ENCODE results near the gene EPHB1. TPM values are rescaled to one million over a fixed set of nuclear protein-coding genes. Genes with fewer than 3 reads are reported as not detected.

The EPHB1 gene
- total RNA-seq, 1 donor from 2014 or later = 16.3 TPM

DNA sequence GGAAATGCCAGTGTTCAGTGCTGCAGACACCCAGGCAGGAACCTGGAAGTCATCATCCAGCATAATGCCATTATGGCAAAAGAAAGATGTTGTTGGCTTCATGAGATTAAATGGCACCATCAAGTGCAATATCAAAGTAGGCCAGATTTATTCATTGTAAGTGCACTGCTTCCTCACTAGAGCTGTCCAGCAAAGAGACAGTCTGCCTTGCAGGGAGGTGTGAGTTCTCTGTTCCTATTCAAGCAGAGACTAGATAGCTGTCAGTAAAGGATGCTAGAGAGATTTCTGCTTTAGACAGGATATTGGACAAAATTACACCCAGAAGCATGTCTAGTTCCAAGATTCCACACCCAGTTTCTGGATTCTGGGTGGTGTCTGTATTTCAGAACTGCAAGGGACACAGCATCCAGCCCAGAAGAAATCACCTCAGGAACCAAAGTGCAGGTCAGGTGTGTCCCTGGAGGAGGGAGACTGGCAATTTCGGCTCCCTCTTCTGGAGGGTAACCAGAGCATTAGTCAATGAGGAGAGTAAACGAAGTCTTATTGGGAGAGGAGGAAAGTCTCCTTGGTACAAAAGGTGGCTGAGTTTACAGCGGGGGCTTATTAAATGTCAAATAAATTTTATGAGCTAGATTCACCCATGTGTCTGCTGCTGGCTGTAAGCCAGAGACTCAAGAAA lies 377.3 kb downstream of the EPHB1 start:
- TF ChIP-seq, protein P1, sequence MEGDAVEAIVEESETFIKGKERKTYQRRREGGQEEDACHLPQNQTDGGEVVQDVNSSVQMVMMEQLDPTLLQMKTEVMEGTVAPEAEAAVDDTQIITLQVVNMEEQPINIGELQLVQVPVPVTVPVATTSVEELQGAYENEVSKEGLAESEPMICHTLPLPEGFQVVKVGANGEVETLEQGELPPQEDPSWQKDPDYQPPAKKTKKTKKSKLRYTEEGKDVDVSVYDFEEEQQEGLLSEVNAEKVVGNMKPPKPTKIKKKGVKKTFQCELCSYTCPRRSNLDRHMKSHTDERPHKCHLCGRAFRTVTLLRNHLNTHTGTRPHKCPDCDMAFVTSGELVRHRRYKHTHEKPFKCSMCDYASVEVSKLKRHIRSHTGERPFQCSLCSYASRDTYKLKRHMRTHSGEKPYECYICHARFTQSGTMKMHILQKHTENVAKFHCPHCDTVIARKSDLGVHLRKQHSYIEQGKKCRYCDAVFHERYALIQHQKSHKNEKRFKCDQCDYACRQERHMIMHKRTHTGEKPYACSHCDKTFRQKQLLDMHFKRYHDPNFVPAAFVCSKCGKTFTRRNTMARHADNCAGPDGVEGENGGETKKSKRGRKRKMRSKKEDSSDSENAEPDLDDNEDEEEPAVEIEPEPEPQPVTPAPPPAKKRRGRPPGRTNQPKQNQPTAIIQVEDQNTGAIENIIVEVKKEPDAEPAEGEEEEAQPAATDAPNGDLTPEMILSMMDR (IDR thresholded peaks at IDR 0.05; ENCODE audit: partially characterized antibody, unreplicated experiment) = no peak
- DNase-seq = no peak
- H3K27ac Mint-ChIP-seq (ENCODE audit: unreplicated experiment) = no peak overlapping the region
- no peak overlapping the region for H3K4me3 Mint-ChIP-seq (ENCODE audit: unreplicated experiment)
- peaks cover 7% of the 10 kb centered on the region for H3K4me1 Mint-ChIP-seq (ENCODE audit: low read depth, unreplicated experiment)
- no peaks in the 10 kb centered on the region for H3K36me3 Mint-ChIP-seq (ENCODE audit: unreplicated experiment)
- H3K9me3 Mint-ChIP-seq (ENCODE audit: unreplicated experiment) = no peaks in the 10 kb centered on the region
- peaks cover 7% of the 10 kb centered on the region for H3K27me3 Mint-ChIP-seq (ENCODE audit: unreplicated experiment)

DNA sequence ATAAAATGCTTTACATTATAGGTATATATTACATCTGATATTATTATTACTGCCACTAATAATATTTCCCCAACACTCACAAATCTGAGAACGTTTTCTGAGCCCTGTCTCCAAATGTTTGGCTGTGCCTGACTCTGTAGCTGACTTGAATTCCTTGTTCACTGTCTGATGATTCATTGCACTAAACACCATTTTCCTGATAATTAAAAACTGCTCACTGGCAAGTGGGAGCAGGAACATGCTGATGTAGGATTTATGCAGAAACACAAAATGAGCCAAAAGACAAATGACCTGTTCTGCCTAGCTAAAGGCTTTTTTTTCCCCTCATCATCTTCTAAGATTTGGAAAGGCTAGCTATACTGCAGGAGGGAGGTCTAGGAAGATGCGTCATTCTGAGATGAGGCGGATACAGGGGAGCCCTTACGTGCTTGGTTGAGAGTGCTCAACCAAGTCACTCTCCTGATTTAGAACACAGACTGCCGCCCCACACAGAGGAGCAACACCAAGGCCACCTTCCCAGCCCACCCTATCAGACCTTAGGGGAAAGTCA lies 380.7 kb downstream of the EPHB1 start:
- Mint-ChIP-seq H3K27me3 (ENCODE audit: unreplicated experiment) (peaks cover 7% of the 10 kb centered on the region), H3K9me3 (ENCODE audit: unreplicated experiment) (peaks cover 2% of the 10 kb centered on the region), H3K36me3 (ENCODE audit: unreplicated experiment) (no peaks in the 10 kb centered on the region), H3K27ac (ENCODE audit: unreplicated experiment) (no peak overlapping the region), H3K4me3 (ENCODE audit: unreplicated experiment) (no peak overlapping the region), H3K4me1 (ENCODE audit: low read depth, unreplicated experiment) (peaks cover 4% of the 10 kb centered on the region)
- no peak for DNase-seq
- TF ChIP-seq, protein P1 (IDR thresholded peaks at IDR 0.05; ENCODE audit: partially characterized antibody, unreplicated experiment) = no peak

DNA sequence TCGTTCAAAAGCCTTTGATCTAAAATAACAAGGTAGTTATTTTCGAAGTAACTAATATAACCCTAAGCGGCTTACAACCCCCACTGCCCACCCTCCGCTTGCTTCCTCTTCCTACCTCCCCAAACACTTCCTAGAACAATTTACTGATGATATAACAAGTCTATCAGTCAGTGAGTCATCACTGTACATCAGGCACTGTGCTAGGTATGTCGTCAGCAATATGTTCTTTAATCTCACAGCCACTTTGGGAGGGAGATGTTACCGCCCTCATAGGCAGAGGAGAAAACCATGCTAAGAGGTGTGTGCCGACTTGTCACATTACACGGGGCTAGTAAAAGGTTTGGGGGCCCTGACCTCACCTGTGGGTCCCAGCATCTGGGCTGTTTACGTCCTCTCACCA lies 381.8 kb downstream of the EPHB1 start:
- Mint-ChIP-seq H3K27me3 (ENCODE audit: unreplicated experiment) (peaks cover 7% of the 10 kb centered on the region), H3K4me3 (ENCODE audit: unreplicated experiment) (no peak overlapping the region), H3K36me3 (ENCODE audit: unreplicated experiment) (no peaks in the 10 kb centered on the region), H3K4me1 (ENCODE audit: low read depth, unreplicated experiment) (peaks cover 15% of the 10 kb centered on the region), H3K27ac (ENCODE audit: unreplicated experiment) (no peak overlapping the region), H3K9me3 (ENCODE audit: unreplicated experiment) (peaks cover 2% of the 10 kb centered on the region)
- TF ChIP-seq, protein P1 (IDR thresholded peaks at IDR 0.05; ENCODE audit: partially characterized antibody, unreplicated experiment) = no peak
- DNase-seq = no peak

DNA sequence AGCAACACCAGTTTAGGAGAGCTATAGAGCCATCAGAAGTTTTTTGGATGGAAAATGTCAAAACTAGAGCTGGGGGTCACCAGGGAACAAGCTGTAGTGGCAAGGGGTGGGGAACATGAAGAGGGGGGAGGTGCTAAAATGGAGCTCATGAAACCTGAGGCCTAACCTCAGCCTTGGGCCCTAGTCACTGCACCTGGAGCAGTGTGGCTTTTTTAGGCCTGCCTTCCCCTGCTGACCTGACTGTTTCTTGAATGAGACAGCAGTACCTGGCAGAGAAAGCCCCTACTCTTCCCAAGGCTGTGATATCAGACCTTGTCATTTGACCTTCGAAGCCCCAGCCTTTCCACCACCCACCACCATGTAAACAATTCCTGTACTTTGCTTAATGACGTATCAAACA lies 383.5 kb downstream of the EPHB1 start:
- DNase-seq = no peak
- Mint-ChIP-seq H3K36me3 (ENCODE audit: unreplicated experiment) (no peaks in the 10 kb centered on the region), H3K4me1 (ENCODE audit: low read depth, unreplicated experiment) (peaks cover 15% of the 10 kb centered on the region), H3K27me3 (ENCODE audit: unreplicated experiment) (peaks cover 7% of the 10 kb centered on the region), H3K9me3 (ENCODE audit: unreplicated experiment) (peaks cover 2% of the 10 kb centered on the region), H3K27ac (ENCODE audit: unreplicated experiment) (no peak overlapping the region), H3K4me3 (ENCODE audit: unreplicated experiment) (no peak overlapping the region)
- TF ChIP-seq, protein P1 (IDR thresholded peaks at IDR 0.05; ENCODE audit: partially characterized antibody, unreplicated experiment) = no peak

DNA sequence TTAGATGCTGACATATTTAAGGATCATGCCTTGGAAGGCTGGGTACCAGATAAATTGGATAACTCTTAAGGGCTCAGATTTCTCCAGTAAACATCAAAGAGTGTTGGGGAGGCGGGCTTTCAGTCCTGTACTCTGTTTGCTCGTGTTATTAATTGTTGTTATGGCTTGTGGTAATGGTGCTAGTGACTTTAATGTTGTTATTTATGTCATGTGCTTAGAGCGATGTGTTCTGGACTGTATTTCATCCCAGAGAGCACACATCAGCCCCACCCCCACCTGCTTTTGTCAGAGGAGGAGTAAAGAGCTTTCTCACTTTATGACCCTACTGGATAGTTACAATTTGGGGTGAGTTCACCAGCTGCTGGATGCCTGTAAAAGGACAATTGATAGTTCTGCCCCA lies 386.3 kb downstream of the EPHB1 start:
- TF ChIP-seq, protein P1 (IDR thresholded peaks at IDR 0.05; ENCODE audit: partially characterized antibody, unreplicated experiment) = no peak
- DNase-seq = no peak
- Mint-ChIP-seq H3K27me3 (ENCODE audit: unreplicated experiment) (peaks cover 3% of the 10 kb centered on the region), H3K27ac (ENCODE audit: unreplicated experiment) (no peak overlapping the region), H3K4me1 (ENCODE audit: low read depth, unreplicated experiment) (peaks cover 15% of the 10 kb centered on the region), H3K36me3 (ENCODE audit: unreplicated experiment) (no peaks in the 10 kb centered on the region), H3K9me3 (ENCODE audit: unreplicated experiment) (peaks cover 2% of the 10 kb centered on the region), H3K4me3 (ENCODE audit: unreplicated experiment) (no peak overlapping the region)

All from glutamatergic neuron (in vitro differentiated cells).